NCI-H69 (cell line): Measurements from ENCODE around the gene SLC22A3.
A peak's percentile ranks its signal among the peaks of the same experiment; 100 is the strongest.
"Not testable (repeated sequence)": the region's sequence is repeated elsewhere in the genome, so short reads cannot be mapped to it uniquely, and the experiment has no call there.

ENCODE experiments used
- DNase-seq: peaks from one replicate; lab custom pipeline; 2025; lab: John Stamatoyannopoulos, UW

Gene SLC22A3

GRCh38 chr6:160374836-160375560 is 26.8 kb downstream of the SLC22A3 start:
- no peak for DNase-seq

DNA sequence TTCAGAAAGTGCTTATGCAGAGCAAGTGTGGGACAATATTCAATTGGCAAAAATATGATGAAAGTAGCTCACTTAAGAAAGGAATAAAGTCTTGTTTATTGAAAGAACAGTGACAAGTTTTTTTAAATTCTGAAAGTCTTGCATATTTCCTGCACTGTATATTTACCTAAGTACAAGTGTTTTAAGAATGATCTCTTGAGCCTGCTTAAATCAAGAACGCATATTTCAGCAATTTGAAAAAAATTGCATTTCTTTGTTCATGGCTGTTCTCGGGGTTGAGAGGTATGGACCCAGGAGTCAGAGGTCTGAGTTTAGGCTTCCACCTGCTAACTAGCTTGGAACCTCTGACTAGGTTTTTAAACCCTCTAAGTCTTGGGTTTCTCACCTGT is 27.4 kb downstream of the SLC22A3 start:
- DNase-seq, result no peak

- no peak for DNase-seq
These were observed 28.3 kb downstream of the SLC22A3 start for GRCh38 chr6:160376445-160376844.

- DNase-seq, result no peak
These were observed 30.0 kb downstream of the SLC22A3 start for GRCh38 chr6:160378218-160378617.

- no peak for DNase-seq
These were observed 30.7 kb downstream of the SLC22A3 start for GRCh38 chr6:160378882-160379281.

GRCh38 chr6:160379466-160379865 is 31.3 kb downstream of the SLC22A3 start:
- no peak for DNase-seq

DNA sequence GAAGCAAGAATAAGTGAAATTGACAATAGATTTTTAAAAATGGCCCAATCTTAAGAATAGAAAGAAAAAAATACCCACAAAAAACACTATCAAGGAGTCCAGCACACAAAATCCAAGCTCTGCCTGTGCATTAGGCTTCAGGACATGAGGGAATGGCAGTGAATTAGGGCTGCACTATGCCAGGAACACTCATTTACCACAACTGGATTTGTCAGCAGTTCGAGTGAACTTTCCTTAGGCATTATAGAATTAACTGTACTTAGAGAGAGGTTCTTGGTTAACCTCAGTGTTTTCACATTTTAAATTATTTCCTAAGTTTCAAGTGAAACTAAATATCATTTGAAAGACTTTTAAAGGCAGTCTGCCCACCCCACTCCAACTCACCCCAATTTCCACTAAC is 34.8 kb downstream of the SLC22A3 start:
- DNase-seq, result no peak

DNA sequence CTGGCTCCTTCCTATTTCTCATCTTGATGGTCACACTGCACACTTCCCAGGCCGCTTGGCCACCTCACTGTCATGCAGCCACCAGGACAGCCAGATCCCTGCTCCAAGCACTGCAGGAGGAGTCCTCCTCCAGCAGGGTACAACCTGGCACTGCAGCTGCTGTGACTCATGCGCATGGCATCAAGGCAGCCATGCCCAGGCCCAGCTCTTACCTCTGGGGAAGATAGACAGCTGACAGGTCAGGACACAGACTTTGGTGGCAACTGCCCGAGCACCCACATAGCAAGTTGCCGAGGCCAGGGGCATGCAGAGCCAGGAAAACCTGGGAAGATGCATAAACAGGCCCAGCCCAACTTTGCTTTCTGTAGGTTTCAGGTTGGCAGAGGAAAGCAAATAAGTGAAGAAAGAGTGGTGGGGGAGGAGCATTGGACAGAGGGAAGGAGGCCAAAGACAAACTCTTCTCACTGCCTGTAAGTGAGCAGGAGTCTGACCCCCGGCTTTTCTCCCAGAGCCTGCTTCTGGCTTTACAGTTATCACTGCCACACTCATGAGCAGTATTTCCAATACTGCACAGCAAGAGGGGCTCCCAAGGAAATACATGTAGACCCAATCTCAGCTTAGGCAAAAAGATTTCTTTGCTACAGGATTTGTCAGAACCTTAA is 38.8 kb downstream of the SLC22A3 start:
- no peak for DNase-seq

DNA sequence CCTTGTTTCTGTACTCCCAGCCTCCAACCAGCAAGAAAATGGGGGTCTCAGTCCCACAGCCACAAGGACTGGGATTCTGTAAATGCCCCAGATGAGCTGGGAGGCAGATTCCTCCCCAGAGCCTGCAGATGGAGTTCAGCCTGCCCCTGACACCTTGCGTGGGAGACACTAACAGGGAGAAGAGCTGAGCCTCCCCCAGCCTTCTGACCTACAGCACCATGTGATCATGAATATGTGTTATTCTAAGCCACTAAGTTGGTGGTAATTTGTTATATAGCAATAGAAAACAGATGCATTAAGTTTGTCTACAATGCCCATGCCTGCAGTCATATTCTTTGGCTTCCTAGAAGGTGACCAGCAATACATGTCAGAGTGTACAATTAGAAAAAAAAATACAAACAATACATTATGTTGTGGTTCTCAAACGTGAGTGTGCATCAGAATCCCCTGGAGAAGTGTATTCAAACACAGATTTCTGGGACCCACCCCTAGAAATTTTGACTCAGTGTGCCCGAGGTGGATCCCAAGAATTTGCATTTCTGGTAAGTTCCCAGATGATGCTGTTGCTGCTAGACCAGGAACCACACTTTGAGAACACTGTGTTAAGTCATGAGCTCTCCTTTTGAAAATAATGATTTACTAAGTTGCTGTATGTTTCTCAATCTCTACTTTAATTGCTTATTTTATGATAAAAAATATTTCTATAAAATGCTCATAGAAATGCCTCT is 39.9 kb downstream of the SLC22A3 start:
- no peak for DNase-seq

DNA sequence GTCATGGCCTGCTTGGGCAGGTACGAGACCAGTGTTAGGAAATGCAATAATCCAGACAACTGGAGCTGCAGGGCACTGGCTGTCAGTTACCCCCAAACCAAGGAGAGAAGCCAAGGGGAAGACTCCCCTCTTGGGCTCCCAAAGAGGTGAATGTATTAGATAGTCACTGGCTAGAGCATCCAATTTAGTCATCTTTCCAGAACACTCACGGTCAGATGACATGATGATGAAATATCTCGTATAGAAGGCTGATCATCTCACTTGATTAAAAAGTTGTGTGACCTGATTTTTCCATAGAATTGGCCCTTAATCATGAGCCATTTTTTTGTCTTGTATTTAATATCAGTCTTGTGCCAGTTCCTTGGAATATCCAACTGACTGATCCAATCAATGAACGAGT is 40.7 kb downstream of the SLC22A3 start:
- no peak for DNase-seq

GRCh38 chr6:160391419-160392116 is 43.4 kb downstream of the SLC22A3 start:
- DNase-seq, result peak; percentile 9

DNA sequence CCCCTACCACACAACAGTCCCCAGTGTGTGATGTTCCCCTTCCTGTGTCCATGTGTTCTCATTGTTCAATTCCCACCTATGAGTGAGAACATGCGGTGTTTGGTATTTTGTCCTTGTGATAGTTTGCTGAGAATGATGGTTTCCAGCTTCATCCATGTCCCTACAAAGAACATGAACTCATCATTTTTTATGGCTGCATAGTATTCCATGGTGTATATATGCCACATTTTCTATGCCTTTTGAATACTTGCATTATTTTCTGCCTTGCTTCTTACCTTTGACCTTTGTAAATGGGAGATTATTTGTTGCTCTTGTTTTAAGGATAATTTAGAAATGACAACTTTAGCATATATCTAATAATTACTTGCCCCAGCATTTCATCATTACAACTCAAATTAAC is 45.3 kb downstream of the SLC22A3 start:
- DNase-seq, result not testable (repeated sequence)

- no peak for DNase-seq
These were observed 45.9 kb downstream of the SLC22A3 start for GRCh38 chr6:160393891-160394653.

GRCh38 chr6:160394654-160395035 is 46.5 kb downstream of the SLC22A3 start:
- no peak for DNase-seq

GRCh38 chr6:160395187-160395586 is 47.0 kb downstream of the SLC22A3 start:
- DNase-seq, result no peak

GRCh38 chr6:160396292-160396691 is 48.1 kb downstream of the SLC22A3 start:
- DNase-seq, result no peak

- DNase-seq, result no peak
These were observed 50.6 kb downstream of the SLC22A3 start for GRCh38 chr6:160398674-160399271.

DNA sequence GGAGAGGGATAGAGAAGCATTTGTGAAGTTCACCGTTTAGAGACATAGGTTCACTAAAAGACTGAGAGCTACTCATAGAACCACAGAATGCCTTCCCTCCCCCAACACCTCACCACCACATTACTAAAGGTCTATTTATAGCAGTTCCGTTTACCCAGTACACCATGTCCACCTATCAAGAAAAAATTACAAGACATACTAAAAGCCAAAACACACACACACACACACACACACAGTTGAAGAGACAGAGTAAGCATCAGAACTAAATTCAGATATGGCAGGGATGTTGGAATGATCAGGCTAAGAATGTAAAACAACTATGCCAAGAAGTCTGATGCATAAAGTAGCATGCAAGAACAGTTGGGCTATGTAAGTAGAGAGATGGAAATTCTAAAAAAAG is 52.3 kb downstream of the SLC22A3 start:
- DNase-seq, result no peak

GRCh38 chr6:160408528-160408927 is 60.4 kb downstream of the SLC22A3 start:
- no peak for DNase-seq

- DNase-seq, result no peak
These were observed 64.8 kb downstream of the SLC22A3 start for GRCh38 chr6:160412993-160413392.

- DNase-seq, result no peak
These were observed 69.0 kb downstream of the SLC22A3 start for GRCh38 chr6:160417146-160417545.
